Activated T-helper 9 cell treated with anti-CD3 and anti-CD28 coated beads, Interleukin-2, amount 50 U/mL, for 16 hours (primary cell): ENCODE results near the gene RNLS.
"Not testable (repeated sequence)": the region's sequence is repeated elsewhere in the genome, so short reads cannot be mapped to it uniquely, and the experiment has no call there.

Experiments
- DNase-seq: peaks from one replicate; pipeline ENCODE4 v3.0.0-alpha.2; 2020; ENCODE audit warnings: low read depth

RNLS gene

DNA sequence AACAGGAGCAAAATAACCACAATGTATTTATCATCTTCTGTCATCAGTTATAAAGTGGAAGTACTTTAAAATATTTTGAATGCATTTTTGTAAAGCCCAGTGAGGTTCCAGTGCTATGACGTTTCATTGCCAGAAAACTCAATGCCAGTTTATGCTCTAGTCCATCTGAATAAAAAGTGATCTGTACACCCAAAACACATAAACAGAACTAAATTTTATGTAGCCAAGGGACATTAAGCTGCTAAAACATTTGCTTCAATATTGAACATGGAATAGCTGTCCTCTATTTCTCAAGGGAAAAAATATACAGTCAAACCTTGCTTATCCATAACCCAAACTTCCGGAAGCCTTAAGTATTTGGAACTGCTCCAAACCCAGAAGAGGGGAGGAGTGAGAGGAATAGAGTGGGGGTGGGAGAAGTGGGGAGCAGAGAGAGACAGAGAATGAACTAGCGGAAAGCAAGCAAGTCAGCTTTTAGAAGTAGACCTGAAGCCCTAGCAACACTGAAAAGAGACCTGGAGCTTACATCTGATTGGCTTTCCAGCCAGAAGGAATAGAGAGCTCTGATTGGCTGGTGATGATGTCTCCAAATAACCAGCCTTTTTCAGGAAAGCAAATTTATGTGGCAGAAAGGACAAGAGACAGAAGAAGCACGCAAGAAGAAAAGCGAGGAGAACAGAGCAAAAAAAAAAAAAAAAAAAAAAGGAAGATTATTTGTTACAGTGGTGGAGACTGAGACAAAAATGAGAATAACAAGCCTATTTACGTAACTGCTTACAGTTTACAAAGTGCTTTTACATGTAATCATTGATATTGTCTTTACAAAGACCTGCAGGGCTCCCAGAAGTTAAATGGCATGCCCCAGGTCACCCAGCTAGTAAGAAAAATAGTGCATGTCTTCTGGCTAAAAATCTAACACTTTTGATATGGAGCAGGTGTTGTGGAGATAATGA lies 196.0 kb downstream of the RNLS start:
- DNase-seq, result no peak

DNA sequence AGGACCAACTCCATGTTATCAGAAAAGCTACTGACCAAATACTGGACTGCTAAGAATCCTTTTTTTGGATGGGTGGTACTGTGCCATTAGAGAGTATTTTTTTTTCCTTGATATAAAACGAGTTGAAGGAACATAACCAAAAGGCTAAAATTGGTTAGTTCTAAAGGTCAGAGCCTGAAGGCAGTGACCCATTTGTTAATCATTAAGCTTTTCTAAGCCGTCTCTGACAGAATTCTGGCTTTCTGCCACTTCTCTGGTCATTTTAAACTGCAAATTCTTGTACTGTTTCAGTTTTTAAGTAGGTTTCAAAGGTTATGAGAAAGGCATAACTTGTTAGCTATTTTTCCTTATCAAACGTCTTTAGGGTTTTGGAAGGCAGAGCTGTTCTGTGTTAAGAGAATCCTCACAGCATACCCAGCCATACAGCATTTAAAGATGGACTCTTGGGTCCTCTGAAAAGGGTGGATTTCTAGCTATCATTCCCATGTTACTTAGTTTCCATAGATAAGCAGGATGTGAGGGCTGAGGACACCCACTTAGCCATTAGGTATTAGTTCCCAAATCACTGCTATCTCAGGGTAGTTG lies 196.8 kb downstream of the RNLS start:
- no peak for DNase-seq

DNA sequence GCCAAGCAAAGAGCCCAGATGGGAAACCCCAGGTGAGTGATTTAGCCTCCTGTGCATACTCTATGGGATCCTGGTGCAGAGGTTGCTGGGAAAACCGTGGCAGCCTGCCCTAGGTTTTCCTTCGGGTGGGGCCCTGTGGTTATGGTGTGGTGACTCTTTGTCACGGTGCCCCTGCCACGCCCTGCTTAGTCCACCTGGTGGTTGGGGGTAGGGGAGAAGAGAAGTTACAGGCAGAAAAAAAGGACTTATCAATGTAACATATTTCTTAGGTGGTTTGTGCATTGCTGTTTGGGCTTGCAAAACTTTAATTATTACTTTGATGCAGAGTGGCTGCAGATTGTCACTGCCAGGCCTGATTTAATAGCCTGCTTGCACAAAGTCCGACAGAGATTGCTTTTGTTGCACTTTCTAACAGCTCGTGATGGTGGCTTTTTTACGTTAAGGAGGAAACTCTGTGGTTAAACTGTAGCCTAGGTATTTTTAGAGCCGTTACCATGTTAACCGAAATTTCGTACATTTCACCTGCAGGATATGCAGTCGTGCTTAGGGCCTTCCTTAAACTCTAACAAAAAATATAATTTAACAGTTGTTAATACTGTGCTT lies 197.4 kb downstream of the RNLS start:
- peak; percentile 16 for DNase-seq

DNA sequence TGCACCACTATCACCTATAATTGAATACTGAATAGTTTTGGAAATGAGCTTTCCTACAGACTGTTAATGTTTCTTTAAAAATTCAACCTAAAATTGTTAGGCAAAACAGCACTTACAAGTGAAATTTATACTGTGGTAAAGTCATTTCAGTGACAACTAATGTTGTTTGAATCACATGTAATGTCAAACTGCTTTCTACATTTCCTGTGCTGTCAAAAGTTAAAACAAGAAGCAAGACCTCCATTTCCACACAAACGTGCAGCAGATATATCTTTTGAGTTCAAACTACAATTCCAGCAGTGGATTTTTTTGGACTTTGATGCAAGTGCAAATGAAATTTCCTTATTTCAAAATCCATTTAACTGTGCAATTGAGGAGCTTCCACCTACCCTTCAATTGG lies 199.8 kb downstream of the RNLS start:
- DNase-seq, result no peak

DNA sequence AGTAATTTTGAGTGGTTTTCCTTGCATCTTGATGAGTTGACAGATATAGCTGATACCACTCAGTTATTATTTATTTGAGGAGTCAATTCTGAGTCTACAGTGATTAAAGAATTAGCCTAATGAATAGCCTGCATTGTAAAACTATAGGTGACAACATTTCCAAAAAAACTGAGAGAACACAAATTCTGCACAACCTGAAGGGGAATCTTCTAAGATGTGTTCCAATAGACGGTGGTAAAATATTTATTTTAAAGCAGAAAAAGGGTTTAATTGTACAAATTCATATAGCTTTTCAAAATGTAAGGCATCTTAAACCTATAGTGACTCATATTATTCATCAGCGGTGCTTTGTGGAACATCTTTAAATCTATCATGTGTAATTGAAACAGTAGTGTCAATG lies 200.4 kb downstream of the RNLS start:
- DNase-seq, result no peak

DNA sequence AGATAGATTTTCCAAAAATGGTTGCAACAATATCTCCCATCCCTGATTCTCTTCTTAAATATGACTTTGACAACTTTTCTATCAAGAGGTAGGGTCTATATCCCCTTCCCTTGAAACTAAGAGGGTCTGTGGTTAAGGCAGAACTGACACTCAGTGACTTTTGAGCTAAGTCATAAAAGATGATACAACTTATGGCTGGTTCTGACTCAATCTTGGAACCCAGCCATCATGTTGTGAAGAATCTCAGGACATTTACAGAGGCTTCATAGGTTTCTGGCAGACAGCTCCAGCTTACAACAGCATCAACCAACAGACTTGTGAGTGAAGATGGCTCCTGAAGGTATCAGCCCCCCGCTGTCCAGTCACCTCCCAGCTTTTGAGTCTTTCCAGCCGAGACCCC lies 203.5 kb downstream of the RNLS start:
- DNase-seq, result no peak

DNA sequence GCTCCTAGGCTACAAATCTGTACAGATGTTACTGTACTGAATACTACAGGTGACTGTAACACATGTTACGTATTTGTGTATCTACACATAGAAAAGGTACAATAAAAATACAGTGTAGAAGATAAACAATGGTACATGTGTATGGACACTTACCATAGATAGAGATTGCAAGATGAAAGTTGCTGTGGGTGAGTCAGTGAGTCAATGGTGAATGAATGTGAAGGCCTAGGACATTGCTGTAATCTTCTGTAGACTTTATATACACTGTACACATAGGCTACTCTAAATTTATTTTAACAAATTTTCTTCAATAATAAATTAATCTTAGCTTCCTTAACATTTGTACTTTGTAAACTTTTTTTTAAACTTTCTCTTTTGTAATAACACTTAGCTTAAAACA lies 205.6 kb downstream of the RNLS start:
- DNase-seq, result no peak

DNA sequence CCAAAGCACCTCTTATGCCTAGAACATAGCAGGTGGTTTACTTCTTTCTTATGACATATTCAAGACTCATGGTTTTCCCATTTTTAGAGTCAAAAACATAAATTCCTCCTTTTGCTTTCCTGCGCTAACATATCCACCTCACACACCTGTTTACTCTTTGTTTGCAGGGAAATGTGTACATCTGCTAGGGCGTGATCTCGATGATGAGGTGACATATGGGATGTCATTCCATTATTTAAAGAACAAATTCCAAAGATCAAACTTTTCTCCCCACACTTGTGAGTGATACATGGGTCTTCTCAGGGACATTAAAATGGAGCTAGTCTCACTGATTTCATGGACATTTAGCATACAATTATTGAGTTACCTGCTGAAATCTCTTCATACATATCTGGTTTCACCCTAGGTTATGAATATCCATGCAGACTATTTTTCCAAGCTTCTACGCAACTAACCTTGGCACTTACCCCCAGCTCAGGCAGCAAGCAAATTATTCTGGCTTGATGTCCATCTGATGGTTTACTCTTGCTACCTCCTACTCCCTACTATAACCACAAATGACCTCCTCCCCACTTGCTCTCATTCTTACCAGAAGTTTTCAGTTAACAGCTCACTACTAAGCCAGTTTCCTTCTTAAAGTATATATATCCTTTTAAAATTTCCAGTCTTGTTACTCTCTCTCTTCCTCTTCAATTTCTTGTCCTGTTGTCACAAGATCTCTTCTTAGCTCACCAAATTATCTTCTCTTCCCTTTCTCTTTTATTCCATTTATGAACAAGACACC lies 208.5 kb downstream of the RNLS start:
- no peak for DNase-seq

DNA sequence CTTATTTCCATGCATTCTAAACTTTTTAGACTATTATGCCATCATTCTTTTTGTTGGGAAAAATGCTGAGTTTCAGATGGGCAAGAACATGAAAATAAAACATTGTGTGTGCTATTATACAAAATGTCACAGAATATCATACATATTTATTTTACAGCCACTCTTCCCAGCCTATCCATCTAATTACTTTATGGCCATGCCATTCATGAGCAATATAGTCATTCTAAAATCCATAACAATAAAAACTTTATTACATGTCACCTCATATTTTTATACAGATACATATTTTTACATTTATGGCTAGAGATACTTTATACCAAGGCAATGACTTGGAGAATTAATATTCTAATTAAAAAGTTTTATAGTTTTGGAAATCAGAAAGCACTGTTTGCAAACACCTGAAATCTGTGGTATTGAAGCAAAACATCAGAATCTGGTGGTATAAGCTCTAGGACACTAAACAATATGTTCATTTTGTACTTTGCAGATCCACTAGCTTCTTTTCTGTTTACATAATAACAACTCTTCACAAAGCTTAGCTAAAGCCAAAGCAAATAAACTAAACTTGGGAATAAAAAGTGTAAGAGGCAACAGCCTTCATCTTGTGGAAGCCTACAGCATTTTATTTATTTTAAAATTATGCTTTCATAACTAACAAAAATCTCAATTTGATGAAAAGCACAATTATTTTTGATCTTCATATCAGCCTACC lies 210.1 kb downstream of the RNLS start:
- no peak for DNase-seq

DNA sequence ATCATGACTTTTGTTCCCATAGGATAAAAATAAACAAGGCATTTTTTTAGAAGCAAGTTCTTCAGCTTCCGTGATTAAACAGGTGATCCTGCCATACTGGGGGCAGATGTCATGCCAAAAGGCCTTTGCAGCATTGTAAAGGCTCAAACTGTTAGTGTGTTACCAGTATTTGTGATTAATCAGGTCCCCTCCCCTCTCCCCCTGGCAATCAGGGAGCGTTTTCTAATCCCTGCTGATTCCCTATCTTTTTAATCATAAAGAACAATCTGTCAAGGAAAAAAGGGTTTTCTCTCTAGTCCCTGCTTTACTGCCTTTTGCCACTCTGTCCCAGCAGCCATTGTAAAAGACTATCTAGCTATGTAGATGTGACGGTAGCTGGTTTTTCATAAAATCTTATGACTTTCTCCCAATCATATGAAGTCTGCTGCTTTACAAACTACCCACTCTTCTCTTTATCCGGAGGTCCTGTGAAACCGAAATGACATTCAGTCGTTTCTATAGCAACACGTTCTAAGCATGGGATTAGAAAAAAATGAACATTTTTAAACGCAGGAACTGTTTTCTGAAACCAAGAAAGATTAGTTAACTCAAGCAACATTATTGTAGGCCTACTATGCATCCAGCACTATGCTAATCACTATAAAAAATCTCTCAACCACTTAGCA lies 210.9 kb downstream of the RNLS start:
- DNase-seq, result no peak

DNA sequence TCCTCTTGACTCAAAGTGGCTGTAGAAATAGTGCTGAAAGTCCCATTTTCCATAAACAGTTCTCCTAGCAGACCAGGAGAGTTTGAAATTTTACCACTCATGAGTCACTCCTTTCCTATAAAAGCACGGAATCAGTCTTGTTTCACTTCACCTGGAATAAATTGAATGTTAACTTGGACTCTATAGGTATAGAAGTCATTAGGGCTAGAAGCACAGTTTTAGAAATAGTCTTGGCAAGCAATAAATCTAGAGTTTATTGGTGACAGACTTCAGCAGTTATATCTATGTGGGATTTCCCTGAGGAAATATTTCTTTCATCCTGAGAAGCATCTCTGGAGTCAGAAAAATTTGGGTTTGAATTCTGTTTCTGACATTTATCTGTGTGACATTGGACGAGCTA lies 212.4 kb downstream of the RNLS start:
- no peak for DNase-seq

DNA sequence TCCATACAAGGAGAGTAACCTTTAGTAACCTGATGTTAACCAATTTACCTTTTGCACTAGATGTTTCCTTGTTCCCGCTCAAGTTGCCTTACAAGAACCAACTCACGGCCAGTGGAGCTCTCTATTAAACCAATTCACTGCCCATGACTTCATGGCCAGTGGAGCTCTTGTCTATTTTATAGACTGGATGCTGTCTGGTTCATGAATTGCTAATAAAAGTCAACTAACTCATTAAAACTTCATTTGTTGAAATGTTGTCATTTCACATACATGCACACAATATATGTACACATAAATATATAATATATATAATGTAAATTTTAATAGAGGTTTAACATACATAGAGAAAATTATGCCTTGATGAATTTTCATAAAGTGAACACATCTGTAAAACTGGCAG lies 216.3 kb downstream of the RNLS start:
- DNase-seq, result no peak

DNA sequence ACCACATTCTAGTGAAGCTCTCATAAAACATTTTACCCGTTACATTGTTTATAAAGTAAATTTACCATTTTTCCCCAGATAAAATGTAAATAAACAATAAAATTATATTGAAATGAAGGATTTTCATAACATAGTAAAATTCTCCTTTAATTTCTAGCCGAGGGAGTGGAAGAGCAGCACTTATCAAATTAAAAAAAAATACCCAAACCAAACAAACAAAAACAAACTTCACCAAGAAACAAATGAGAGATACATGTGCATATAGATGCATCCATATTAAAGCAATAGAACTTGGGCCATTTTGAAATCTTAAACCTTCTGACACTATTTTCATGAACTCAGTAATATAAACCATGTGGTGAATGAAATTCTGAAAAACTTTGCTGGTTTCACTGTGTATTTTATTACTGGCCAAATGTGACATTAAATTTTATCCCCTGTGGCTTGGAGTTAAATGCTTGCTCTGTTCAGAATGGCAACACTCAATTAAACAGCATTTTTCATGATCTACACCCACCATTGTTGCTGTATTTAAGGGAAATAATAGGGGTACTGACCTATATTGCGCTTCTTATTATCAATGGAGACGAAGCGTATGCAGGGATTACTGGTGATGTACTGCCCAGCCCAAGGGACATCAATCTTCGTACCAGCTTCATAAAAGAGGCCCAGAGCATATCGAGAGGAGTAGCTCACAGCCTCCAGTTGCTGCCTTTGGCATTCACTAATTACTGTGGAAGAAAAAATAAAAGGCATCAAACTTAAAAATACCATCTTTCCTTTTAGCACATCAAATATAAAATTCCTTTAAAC lies 220.9 kb downstream of the RNLS start:
- no peak for DNase-seq

DNA sequence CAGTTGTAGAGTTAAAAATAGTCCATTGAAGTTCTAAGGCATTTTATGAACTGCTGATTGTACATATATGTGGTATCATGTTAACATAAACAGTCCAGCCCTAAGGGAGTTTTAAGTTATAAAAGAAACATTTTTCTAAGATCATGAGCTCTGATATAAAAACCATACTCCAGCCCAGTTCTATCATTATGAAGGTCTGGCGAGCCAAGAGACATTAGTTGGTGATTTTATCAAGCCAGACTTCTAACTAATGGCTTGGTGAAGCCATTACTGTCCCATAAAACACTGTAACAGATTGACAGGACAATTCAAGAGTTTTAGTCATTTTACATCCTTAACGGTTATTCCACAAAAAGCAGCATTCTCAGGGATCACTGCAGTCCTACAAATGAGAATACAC lies 221.6 kb downstream of the RNLS start:
- DNase-seq, result no peak

DNA sequence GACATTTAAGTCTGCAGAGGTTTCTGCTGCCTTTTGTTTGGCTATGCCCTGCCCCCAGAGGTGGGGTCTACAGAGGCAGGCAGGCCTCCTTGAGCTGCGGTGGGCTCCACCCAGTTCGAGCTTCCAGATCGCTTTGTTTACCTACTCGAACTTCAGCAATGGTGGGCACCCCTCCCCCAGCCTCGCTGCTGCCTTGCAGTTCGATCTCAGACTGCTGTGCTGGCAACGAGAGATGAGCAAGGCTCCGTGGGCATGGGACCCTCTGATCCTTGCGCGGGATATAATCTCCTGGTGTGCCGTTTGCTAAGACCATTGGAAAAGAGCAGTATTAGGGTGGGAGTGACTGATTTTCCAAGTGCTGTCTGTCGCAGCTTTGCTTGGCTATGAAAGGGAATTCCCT lies 227.4 kb downstream of the RNLS start:
- DNase-seq, result not testable (repeated sequence)

DNA sequence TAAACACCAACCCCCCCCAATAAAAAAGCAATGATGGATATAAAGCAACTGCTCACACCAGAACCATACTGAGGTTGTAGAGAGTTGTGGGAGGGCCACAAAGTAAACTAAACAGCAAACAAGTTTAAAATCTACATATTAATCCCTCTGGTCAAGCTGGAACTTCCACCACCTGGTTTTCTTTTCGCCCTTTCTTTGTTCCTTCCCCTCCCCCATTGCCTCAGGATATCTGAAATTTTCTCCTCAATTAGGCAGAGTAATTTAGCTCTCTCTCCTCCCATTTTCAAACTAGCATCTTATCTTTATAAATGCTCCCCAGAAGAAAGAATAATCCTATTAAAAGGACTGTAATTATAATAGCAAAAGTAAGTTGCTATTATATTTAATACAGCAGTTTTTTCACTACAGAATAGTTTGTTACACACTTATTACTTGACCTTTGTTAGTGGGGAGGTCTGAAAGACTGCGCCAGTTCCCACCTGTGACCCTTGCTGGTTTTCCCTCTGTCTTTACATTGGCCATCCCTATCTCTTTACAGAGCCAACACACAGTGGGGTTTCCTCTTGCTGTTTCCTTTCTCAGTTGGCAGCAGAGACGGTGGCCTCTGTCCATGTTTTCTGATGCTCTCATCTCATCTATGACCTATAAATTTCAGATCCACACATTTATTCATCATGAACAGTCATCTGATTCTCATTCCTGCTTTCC lies 235.4 kb downstream of the RNLS start:
- DNase-seq, result no peak

DNA sequence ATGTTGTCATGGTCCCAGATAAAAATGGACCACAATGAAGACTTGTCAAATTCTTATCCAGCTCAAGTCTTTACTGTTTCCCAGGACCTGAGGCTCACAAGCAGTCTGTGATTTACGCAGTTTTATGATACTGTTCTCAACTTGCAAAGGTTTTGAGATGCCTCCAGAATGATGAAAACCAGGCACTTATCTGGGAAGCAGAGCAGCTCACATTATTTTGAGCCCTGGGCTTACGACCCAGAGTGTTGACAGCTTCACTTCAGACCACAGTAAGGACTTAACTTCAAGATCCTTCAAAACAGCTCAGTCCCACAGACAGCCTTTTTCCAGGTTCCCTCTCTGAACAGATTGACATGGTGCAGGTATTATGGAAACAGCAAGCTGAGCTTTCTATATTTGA lies 236.1 kb downstream of the RNLS start:
- DNase-seq, result no peak

DNA sequence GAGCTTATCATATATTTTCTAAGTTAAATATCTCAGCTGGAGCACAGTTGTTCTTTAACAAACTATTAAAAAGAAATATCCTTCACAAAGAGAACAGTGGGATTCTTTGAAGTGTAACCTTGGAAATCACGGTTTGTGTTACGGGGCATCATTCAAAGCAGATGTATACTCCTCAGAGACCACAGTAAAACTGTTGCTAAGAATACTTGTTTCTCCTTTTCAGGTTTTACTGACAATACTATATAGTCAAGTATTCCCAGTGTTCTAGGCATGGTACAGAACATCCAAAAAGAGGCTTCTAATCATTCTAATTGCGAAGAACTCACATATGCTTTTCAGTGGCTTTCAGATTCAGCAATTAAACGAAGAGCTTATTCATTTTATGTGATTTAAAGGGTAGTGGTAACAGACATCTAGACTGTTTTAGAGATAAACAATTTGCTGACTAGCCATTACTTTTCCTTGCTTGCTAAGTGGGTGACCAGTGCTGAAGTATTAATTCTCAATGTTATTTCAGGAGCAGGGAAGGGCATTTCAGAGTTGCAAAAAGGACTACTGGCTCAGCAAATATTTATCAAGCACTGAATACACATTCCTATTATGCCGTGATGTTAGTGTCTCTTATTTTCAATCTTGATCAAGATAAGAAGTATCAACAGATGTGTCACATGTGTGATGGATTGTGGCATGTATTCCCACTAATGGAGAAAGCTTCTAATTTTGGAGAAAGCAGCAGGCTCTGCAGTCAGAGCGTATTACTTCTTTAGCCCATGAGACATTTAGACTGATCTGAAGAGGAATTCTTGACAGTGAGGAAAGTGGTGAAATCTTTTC lies 236.8 kb downstream of the RNLS start:
- DNase-seq, result no peak
